Measurements from ENCODE around the gene CBLN1.

Gene CBLN1

GRCh38 chr16:49280841-49281371, 732 bp downstream of the CBLN1 start:
- Histone ChIP-seq H3K27ac (no peak overlapping the region), H3K36me3 (no peaks in the 10 kb centered on the region), H3K4me1 (ENCODE audit: control insufficient read depth in 1 of 2, insufficient read depth in 1 of 2, low read depth in 1 of 2, low read length in 1 of 2) (peaks cover 0 to 13% of the 10 kb centered on the region in 2 experiments), H3K4me3 (ENCODE audit: low read depth in 1 of 2, low read length in 1 of 2) (no peak overlapping the region), H3K9me3 (no peaks in the 10 kb centered on the region), H3K27me3 (peaks cover 100% of the 10 kb centered on the region)
- TF ChIP-seq, protein P1, sequence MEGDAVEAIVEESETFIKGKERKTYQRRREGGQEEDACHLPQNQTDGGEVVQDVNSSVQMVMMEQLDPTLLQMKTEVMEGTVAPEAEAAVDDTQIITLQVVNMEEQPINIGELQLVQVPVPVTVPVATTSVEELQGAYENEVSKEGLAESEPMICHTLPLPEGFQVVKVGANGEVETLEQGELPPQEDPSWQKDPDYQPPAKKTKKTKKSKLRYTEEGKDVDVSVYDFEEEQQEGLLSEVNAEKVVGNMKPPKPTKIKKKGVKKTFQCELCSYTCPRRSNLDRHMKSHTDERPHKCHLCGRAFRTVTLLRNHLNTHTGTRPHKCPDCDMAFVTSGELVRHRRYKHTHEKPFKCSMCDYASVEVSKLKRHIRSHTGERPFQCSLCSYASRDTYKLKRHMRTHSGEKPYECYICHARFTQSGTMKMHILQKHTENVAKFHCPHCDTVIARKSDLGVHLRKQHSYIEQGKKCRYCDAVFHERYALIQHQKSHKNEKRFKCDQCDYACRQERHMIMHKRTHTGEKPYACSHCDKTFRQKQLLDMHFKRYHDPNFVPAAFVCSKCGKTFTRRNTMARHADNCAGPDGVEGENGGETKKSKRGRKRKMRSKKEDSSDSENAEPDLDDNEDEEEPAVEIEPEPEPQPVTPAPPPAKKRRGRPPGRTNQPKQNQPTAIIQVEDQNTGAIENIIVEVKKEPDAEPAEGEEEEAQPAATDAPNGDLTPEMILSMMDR (IDR thresholded peaks at IDR 0.05): no peak

- Histone ChIP-seq H3K4me3 (ENCODE audit: low read depth in 1 of 2, low read length in 1 of 2) (no peak overlapping the region), H3K9me3 (no peaks in the 10 kb centered on the region), H3K27ac (no peak overlapping the region), H3K36me3 (no peaks in the 10 kb centered on the region), H3K4me1 (ENCODE audit: control insufficient read depth in 1 of 2, insufficient read depth in 1 of 2, low read depth in 1 of 2, low read length in 1 of 2) (peaks cover 0 to 13% of the 10 kb centered on the region in 2 experiments), H3K27me3 (peaks cover 100% of the 10 kb centered on the region)
- TF ChIP-seq, protein P1 (IDR thresholded peaks at IDR 0.05): no peak
Measured at GRCh38 chr16:49280105-49280741, 1.4 kb downstream of the CBLN1 start.

GRCh38 chr16:49278944-49279725, 2.5 kb downstream of the CBLN1 start:
- H3K27me3 ChIP-seq: peaks cover 100% of the 10 kb centered on the region
- H3K9me3 ChIP-seq: no peaks in the 10 kb centered on the region
- TF ChIP-seq, protein P1 (IDR thresholded peaks at IDR 0.05): no peak
- no peaks in the 10 kb centered on the region for H3K36me3 ChIP-seq
- no peak overlapping the region for H3K27ac ChIP-seq
- H3K4me3 ChIP-seq (ENCODE audit: low read depth in 1 of 2, low read length in 1 of 2): no peak overlapping the region
- H3K4me1 ChIP-seq (ENCODE audit: control insufficient read depth in 1 of 2, insufficient read depth in 1 of 2, low read depth in 1 of 2, low read length in 1 of 2): peaks cover 0 to 13% of the 10 kb centered on the region in 2 experiments

- TF ChIP-seq, protein P1 (IDR thresholded peaks at IDR 0.05): no peak
- Histone ChIP-seq H3K4me1 (ENCODE audit: control insufficient read depth in 1 of 2, insufficient read depth in 1 of 2, low read depth in 1 of 2, low read length in 1 of 2) (peaks cover 0 to 13% of the 10 kb centered on the region in 2 experiments), H3K9me3 (no peaks in the 10 kb centered on the region), H3K36me3 (no peaks in the 10 kb centered on the region), H3K27ac (no peak overlapping the region), H3K27me3 (peaks cover 100% of the 10 kb centered on the region), H3K4me3 (ENCODE audit: low read depth in 1 of 2, low read length in 1 of 2) (no peak overlapping the region)
Measured at GRCh38 chr16:49278567-49278827, 3.1 kb downstream of the CBLN1 start.

DNA sequence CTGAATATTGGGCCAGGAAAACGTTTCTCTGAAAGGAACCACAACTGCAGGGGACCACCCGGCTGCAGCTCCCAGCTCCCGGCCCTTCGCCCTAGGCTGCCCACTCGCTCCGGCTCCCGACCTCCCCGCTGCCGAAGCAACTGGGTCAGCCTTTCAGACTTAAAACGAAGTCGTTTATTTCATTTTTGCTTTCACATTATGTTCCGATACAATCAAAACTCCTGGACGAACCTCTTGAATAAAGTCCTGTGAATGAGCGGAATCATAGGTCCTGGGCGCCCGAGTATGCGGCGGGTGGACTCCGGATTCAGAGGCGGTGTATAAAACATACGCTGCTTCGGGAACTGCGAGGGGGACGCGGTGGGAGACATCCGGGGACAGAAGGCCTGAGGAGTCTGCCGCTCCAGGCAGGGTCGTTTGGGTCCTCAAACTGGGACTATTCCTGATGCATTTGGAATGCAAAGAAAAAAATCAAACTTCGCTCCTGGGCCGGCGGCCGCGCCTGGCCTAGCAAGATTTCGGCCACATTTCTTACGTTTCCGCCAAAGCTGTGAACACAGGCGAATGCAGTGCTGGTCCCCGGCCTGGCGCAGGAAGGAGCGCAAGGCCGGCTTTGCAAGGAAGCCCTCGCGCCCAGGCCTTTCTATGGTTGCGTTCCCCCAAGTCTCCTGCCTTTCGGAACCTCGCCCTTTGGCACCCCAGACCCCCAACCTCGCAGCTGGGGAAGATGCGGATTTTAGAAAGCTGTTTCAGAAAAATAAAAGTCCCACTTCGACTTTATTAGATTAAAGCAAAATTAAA, 3.7 kb downstream of the CBLN1 start:
- peaks cover 100% of the 10 kb centered on the region for H3K27me3 ChIP-seq
- TF ChIP-seq, protein P1 (IDR thresholded peaks at IDR 0.05): no peak
- H3K9me3 ChIP-seq: no peaks in the 10 kb centered on the region
- no peak overlapping the region for H3K4me3 ChIP-seq (ENCODE audit: low read depth in 1 of 2, low read length in 1 of 2)
- no peak overlapping the region for H3K27ac ChIP-seq
- peaks cover 0 to 13% of the 10 kb centered on the region in 2 experiments for H3K4me1 ChIP-seq (ENCODE audit: control insufficient read depth in 1 of 2, insufficient read depth in 1 of 2, low read depth in 1 of 2, low read length in 1 of 2)
- no peaks in the 10 kb centered on the region for H3K36me3 ChIP-seq
